Type B pancreatic cell (in vitro differentiated cells): ENCODE results near the gene ZCCHC14. TPM values are rescaled to one million over a fixed set of nuclear protein-coding genes. Genes with fewer than 3 reads are reported as not detected.

Experiments
- DNase-seq: peaks from one replicate; pipeline ENCODE4 v3.0.0; 2021; ENCODE audit warnings: mixed read lengths; ENCODE audit not compliant: unreplicated experiment; ENCODE audit errors: extremely low spot score
- H3K27ac Mint-ChIP-seq: 2 replicates; pipeline ENCODE4 v1.8.0; 2021; ENCODE audit warnings: mild to moderate bottlenecking, mixed read lengths
- H3K27me3 Mint-ChIP-seq: 2 replicates; pipeline ENCODE4 v1.8.0; 2021; ENCODE audit warnings: mixed read lengths
- H3K36me3 Mint-ChIP-seq: 2 replicates; pipeline ENCODE4 v1.8.0; 2021; ENCODE audit warnings: mixed read lengths
- H3K4me1 Mint-ChIP-seq: one replicate; pipeline ENCODE4 v1.8.0; 2021; ENCODE audit warnings: mixed read lengths; ENCODE audit not compliant: unreplicated experiment
- H3K4me3 Mint-ChIP-seq: 2 replicates; pipeline ENCODE4 v1.8.0; 2021; ENCODE audit warnings: mild to moderate bottlenecking, mixed read lengths
- H3K9me3 Mint-ChIP-seq: 2 replicates; pipeline ENCODE4 v1.8.0; 2021; ENCODE audit warnings: mixed read lengths
- CTCF ChIP-seq: fragments of 200-600 bp; sonication (generic); conservative IDR thresholded peaks from 2 replicates; pipeline ENCODE4 v1.5.0; 2021; ENCODE audit warnings: antibody characterized with exemption, mild to moderate bottlenecking
- total RNA-seq: library from RNA; stranded (reverse); gene quantifications from 2 replicates; pipeline ENCODE4 v1.2.1, GENCODE V29; 2021; ENCODE audit warnings: low replicate concordance

The ZCCHC14 gene
- total RNA-seq, 1 donor from 2014 or later = 32.3 TPM

- Mint-ChIP-seq H3K27ac (no peak overlapping the region), H3K27me3 (no peaks in the 10 kb centered on the region), H3K9me3 (no peaks in the 10 kb centered on the region), H3K4me1 (no peaks in the 10 kb centered on the region), H3K36me3 (peaks cover 18% of the 10 kb centered on the region), H3K4me3 (no peak overlapping the region)
- no peak for TF ChIP-seq CTCF
- no peak for DNase-seq
Measured at GRCh38 chr16:87409153-87409552, 83.7 kb downstream of the ZCCHC14 start.

GRCh38 chr16:87407511-87408112 is 85.2 kb downstream of the ZCCHC14 start:
- Mint-ChIP-seq H3K9me3 (no peaks in the 10 kb centered on the region), H3K36me3 (peaks cover 20% of the 10 kb centered on the region), H3K27ac (no peak overlapping the region), H3K27me3 (no peaks in the 10 kb centered on the region), H3K4me1 (no peaks in the 10 kb centered on the region), H3K4me3 (no peak overlapping the region)
- no peak for DNase-seq
- no peak for TF ChIP-seq CTCF

GRCh38 chr16:87406495-87407088 is 86.2 kb downstream of the ZCCHC14 start:
- Mint-ChIP-seq H3K4me3 (no peak overlapping the region), H3K36me3 (peaks cover 19% of the 10 kb centered on the region), H3K9me3 (no peaks in the 10 kb centered on the region), H3K27me3 (no peaks in the 10 kb centered on the region), H3K27ac (peak overlapping the region; percentile 56), H3K4me1 (no peaks in the 10 kb centered on the region)
- TF ChIP-seq CTCF = no peak
- no peak for DNase-seq

- peak overlapping the region; percentile 63 for H3K27ac Mint-ChIP-seq
- DNase-seq = no peak
- peaks cover 19% of the 10 kb centered on the region for H3K36me3 Mint-ChIP-seq
- no peak for TF ChIP-seq CTCF
- no peaks in the 10 kb centered on the region for H3K4me1 Mint-ChIP-seq
- no peaks in the 10 kb centered on the region for H3K9me3 Mint-ChIP-seq
- H3K4me3 Mint-ChIP-seq = no peak overlapping the region
- no peaks in the 10 kb centered on the region for H3K27me3 Mint-ChIP-seq
Measured at GRCh38 chr16:87404764-87405625, 87.8 kb downstream of the ZCCHC14 start.

- Mint-ChIP-seq H3K27ac (peak overlapping the region; percentile 59), H3K9me3 (no peaks in the 10 kb centered on the region), H3K4me3 (peak overlapping the region; percentile 68), H3K36me3 (peaks cover 13% of the 10 kb centered on the region), H3K27me3 (no peaks in the 10 kb centered on the region), H3K4me1 (peaks cover 24% of the 10 kb centered on the region)
- DNase-seq = no peak
- TF ChIP-seq CTCF = no peak
Measured at GRCh38 chr16:87395181-87395842, 97.5 kb downstream of the ZCCHC14 start.
